CD14-positive monocyte (primary cell): ENCODE results near the gene SMIM10L1. TPM values are rescaled to one million over a fixed set of nuclear protein-coding genes. Genes with fewer than 3 reads are reported as not detected.

ENCODE experiments used
- DNase-seq, 3 donors: peaks; one replicate each; pipeline ENCODE4 v3.0.0-alpha.2; 2011 to 2022
- H2AFZ ChIP-seq: 2 replicates; pipeline ENCODE4 v1.6.0; 2012; ENCODE audit warnings: mild to moderate bottlenecking, low read depth, low read length, inconsistent platforms; ENCODE audit not compliant: insufficient read depth, poor library complexity, severe bottlenecking
- H3K27ac ChIP-seq, 2 donors: 1 replicate in 1 of 2; 2 replicates in 1 of 2; pipeline ENCODE4 v1.5.1; 2012 to 2013; ENCODE audit warnings: low read length in 2 of 2, control low read depth in 1 of 2, inconsistent platforms in 1 of 2, low read depth in 1 of 2, mild to moderate bottlenecking in 1 of 2
- H3K27me3 ChIP-seq, 2 donors: one replicate each; pipeline versions ENCODE4 v1.6.0 to v1.6.1; 2011 to 2013; ENCODE audit warnings: low read length in 2 of 2; ENCODE audit not compliant: control insufficient read depth in 2 of 2, insufficient read depth in 2 of 2
- H3K36me3 ChIP-seq, 2 donors: replicated peaks in 1 of 2; 1 replicate in 1 of 2; 2 replicates in 1 of 2; pipeline versions ENCODE4 v1.5.1 to v1.6.1; 2012 to 2013; ENCODE audit warnings: low read length in 2 of 2, control low read depth in 1 of 2, inconsistent platforms in 1 of 2, mild to moderate bottlenecking in 1 of 2; ENCODE audit not compliant: insufficient read depth in 2 of 2, control insufficient read depth in 1 of 2
- H3K4me1 ChIP-seq, 2 donors: 1 replicate in 1 of 2; 2 replicates in 1 of 2; pipeline versions ENCODE4 v1.5.1 to v1.6.1; 2012 to 2013; ENCODE audit warnings: low read length in 2 of 2, control low read depth in 1 of 2, inconsistent platforms in 1 of 2, mild to moderate bottlenecking in 1 of 2, moderate library complexity in 1 of 2; ENCODE audit not compliant: insufficient read depth in 2 of 2, control insufficient read depth in 1 of 2
- H3K4me2 ChIP-seq: replicated peaks from 2 replicates; pipeline ENCODE3; 2012; ENCODE audit warnings: low read length, moderate library complexity, mild to moderate bottlenecking; ENCODE audit not compliant: poor library complexity, severe bottlenecking; ENCODE audit errors: extremely low read depth
- H3K4me3 ChIP-seq, 3 experiments: fragments of 200-600 bp in 1 of 3; sonication (generic) in 1 of 3; replicated peaks in 1 of 3; 1 replicate in 2 of 3; 2 replicates in 1 of 3; pipeline ENCODE4 v1.5.1; 2011 to 2013; ENCODE audit warnings: low read length in 3 of 3, mild to moderate bottlenecking in 3 of 3, control low read depth in 2 of 3, low read depth in 2 of 3, inconsistent platforms in 1 of 3, moderate library complexity in 1 of 3
- H3K79me2 ChIP-seq: 2 replicates; pipeline ENCODE4 v1.6.0; 2012; ENCODE audit warnings: mild to moderate bottlenecking, control low read depth, inconsistent platforms, low read length, moderate library complexity; ENCODE audit not compliant: insufficient read depth
- H3K9ac ChIP-seq: 2 replicates; pipeline ENCODE4 v1.6.0; 2017; ENCODE audit warnings: low read length, mild to moderate bottlenecking; ENCODE audit not compliant: insufficient read depth, poor library complexity, severe bottlenecking
- H3K9me3 ChIP-seq, 2 donors: replicated peaks in 1 of 2; 1 replicate in 1 of 2; 2 replicates in 1 of 2; pipeline versions ENCODE4 v1.5.1 to v1.6.1; 2012 to 2013; ENCODE audit warnings: low read length in 2 of 2, control low read depth in 1 of 2; ENCODE audit not compliant: control insufficient read depth in 1 of 2, insufficient read depth in 1 of 2
- H4K20me1 ChIP-seq: 2 replicates; pipeline ENCODE4 v1.6.0; 2012; ENCODE audit warnings: mild to moderate bottlenecking, low read length, control low read depth, moderate library complexity; ENCODE audit not compliant: insufficient read depth
- H3K27ac Mint-ChIP-seq, 7 donors: one replicate each; pipeline ENCODE4 v1.8.0; 2020; ENCODE audit warnings: mild to moderate bottlenecking in 7 of 7, mixed read lengths in 7 of 7, moderate library complexity in 6 of 7, inconsistent platforms in 2 of 7
- H3K27me3 Mint-ChIP-seq, 3 donors: one replicate each; pipeline ENCODE4 v1.8.0; 2021 to 2022; ENCODE audit warnings: low read depth in 3 of 3, mild to moderate bottlenecking in 3 of 3, mixed read lengths in 3 of 3, moderate library complexity in 3 of 3, inconsistent platforms in 1 of 3
- H3K36me3 Mint-ChIP-seq, 2 donors: one replicate each; pipeline ENCODE4 v1.8.0; 2020; ENCODE audit warnings: mixed read lengths in 2 of 2, inconsistent platforms in 1 of 2, mild to moderate bottlenecking in 1 of 2
- H3K4me1 Mint-ChIP-seq: one replicate; pipeline ENCODE4 v1.8.0; 2020; ENCODE audit warnings: mild to moderate bottlenecking, mixed read lengths
- H3K4me3 Mint-ChIP-seq, 2 donors: one replicate each; pipeline ENCODE4 v1.8.0; 2020; ENCODE audit warnings: mild to moderate bottlenecking in 2 of 2, mixed read lengths in 2 of 2, moderate library complexity in 1 of 2
- H3K9me3 Mint-ChIP-seq, 7 donors: one replicate each; pipeline ENCODE4 v1.8.0; 2020 to 2022; ENCODE audit warnings: mixed read lengths in 7 of 7, mild to moderate bottlenecking in 6 of 7, moderate library complexity in 6 of 7, inconsistent platforms in 2 of 7
- WGBS: methylation state at CpG from one replicate; pipeline ENCODE4 v1.1.5; 2013; ENCODE audit warnings: missing lambda C conversion rate; ENCODE audit not compliant: insufficient coverage; 5-methylcytosine and 5-hydroxymethylcytosine counted together
- intact Hi-C, 2 donors: fragments of 100-400 bp; cut with micrococcal nuclease; formaldehyde crosslinking; loops; one replicate each; pipeline versions ENCODE4 v1.15.0 to v1.15.1; 2023
- polyA plus RNA-seq, 3 donors: library from polyadenylated mRNA; depleted of rRNA in 1 of 3; unstranded in 2 of 3; stranded (reverse) in 1 of 3; fragments of 300-500 nt in 2 of 3; fragments of >200 nt in 1 of 3; fragmentation: Illumina TruSeq in 2 of 3; gene quantifications; 1 replicate in 2 of 3; 2 replicates in 1 of 3; pipeline ENCODE4 v1.2.3, GENCODE V29; 2012 to 2021
- TF ChIP-seq, protein P1 (sequence below): fragments of 200-600 bp; IDR thresholded peaks from one replicate; pipeline ENCODE4 v1.8.0; 2022; ENCODE audit warnings: antibody characterized with exemption, mild to moderate bottlenecking

SMIM10L1 gene
- polyA plus RNA-seq, 3 donors: 1.4 to 7.8 (median 7.3) TPM

GRCh38 chr12:11154400-11154925 lies 16.5 kb upstream of the SMIM10L1 start:
- H3K4me3 Mint-ChIP-seq: no peak overlapping the region
- no peak overlapping the region for H3K4me3 ChIP-seq
- WGBS: no CpG with 5 or more reads among the region's 1 CpG
- H3K9ac ChIP-seq: no peak overlapping the region
- peaks cover 16 to 31% of the 10 kb centered on the region in 2 donors for H3K36me3 Mint-ChIP-seq
- no peak overlapping the region for H3K27ac Mint-ChIP-seq
- peaks cover 5% of the 10 kb centered on the region for H3K4me1 Mint-ChIP-seq
- no peak for DNase-seq
- H3K4me2 ChIP-seq: no peak overlapping the region
- H3K27me3 ChIP-seq: no peaks in the 10 kb centered on the region
- H3K27ac ChIP-seq: no peak overlapping the region
- H3K4me1 ChIP-seq: no peaks in the 10 kb centered on the region
- peaks cover 10 to 16% (median 14%) of the 10 kb centered on the region in 7 donors for H3K9me3 Mint-ChIP-seq
- H4K20me1 ChIP-seq: peaks cover 4% of the 10 kb centered on the region
- H3K79me2 ChIP-seq: peaks cover 55% of the 10 kb centered on the region
- intact Hi-C loops: no loop called here
- no peak overlapping the region for H2AFZ ChIP-seq
- peaks cover 10 to 21% of the 10 kb centered on the region in 2 donors for H3K9me3 ChIP-seq
- TF ChIP-seq, protein P1, sequence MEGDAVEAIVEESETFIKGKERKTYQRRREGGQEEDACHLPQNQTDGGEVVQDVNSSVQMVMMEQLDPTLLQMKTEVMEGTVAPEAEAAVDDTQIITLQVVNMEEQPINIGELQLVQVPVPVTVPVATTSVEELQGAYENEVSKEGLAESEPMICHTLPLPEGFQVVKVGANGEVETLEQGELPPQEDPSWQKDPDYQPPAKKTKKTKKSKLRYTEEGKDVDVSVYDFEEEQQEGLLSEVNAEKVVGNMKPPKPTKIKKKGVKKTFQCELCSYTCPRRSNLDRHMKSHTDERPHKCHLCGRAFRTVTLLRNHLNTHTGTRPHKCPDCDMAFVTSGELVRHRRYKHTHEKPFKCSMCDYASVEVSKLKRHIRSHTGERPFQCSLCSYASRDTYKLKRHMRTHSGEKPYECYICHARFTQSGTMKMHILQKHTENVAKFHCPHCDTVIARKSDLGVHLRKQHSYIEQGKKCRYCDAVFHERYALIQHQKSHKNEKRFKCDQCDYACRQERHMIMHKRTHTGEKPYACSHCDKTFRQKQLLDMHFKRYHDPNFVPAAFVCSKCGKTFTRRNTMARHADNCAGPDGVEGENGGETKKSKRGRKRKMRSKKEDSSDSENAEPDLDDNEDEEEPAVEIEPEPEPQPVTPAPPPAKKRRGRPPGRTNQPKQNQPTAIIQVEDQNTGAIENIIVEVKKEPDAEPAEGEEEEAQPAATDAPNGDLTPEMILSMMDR: no peak
- no peaks in the 10 kb centered on the region for H3K27me3 Mint-ChIP-seq
- peaks cover 0 to 12% of the 10 kb centered on the region in 2 donors for H3K36me3 ChIP-seq

DNA sequence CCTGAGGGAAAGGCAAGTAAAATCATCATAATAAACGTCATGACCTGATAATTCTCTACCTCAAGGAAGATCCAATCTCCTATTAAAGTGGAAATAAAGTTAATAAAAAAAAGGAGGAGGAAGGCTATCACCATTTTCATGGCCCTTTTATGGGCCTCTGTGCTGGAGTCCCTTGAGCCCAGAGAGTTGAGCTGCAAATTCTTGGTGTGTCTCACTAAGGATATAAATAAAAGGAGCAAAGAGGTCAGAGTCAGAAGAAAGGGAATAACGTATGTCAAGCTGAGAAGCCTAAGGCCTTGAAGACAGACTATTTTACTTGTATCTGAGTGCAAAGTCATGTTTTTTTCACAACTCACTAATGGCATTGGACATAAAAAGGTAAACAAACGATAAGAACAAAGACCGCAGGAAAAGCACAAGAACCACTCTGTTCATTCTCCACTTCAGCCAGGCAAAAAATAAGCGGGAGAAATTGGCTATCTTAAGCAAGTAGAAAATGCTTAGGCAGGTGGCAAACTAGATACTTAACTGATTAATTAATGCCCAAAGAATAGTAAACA lies 12.0 kb upstream of the SMIM10L1 start:
- no peak overlapping the region for H2AFZ ChIP-seq
- H3K4me2 ChIP-seq: no peak overlapping the region
- H3K27ac Mint-ChIP-seq: no peak overlapping the region
- peaks cover 3 to 33% of the 10 kb centered on the region in 2 donors for H3K36me3 ChIP-seq
- peaks cover 83% of the 10 kb centered on the region for H3K79me2 ChIP-seq
- peaks cover 17% of the 10 kb centered on the region for H4K20me1 ChIP-seq
- no peaks in the 10 kb centered on the region for H3K4me1 ChIP-seq
- H3K9me3 ChIP-seq: peaks cover 5 to 16% of the 10 kb centered on the region in 2 donors
- no peak overlapping the region for H3K4me3 Mint-ChIP-seq
- WGBS: 100% methylated on average over 1 of the region's 5 CpGs
- peaks cover 27 to 39% of the 10 kb centered on the region in 2 donors for H3K36me3 Mint-ChIP-seq
- no peak for DNase-seq
- H3K9ac ChIP-seq: no peak overlapping the region
- no peak overlapping the region for H3K27ac ChIP-seq
- H3K27me3 Mint-ChIP-seq: no peaks in the 10 kb centered on the region
- TF ChIP-seq, protein P1: no peak
- H3K9me3 Mint-ChIP-seq: peaks cover 2 to 12% (median 7%) of the 10 kb centered on the region in 7 donors
- intact Hi-C loops: no loop called here
- no peak overlapping the region for H3K4me3 ChIP-seq
- H3K4me1 Mint-ChIP-seq: peaks cover 1% of the 10 kb centered on the region
- no peaks in the 10 kb centered on the region for H3K27me3 ChIP-seq
